K562 (cell line): ENCODE measurements around the gene EXOC3L2. TPM values are rescaled to one million over a fixed set of nuclear protein-coding genes. Genes with fewer than 3 reads are reported as not detected.
A peak's percentile ranks its signal among the peaks of the same experiment; 100 is the strongest.

Experiments used
- ATF2 ChIP-seq: sonication (generic); formaldehyde crosslinking; IDR thresholded peaks from 2 replicates; pipeline ENCODE4 v1.8.1; 2022; ENCODE audit warnings: missing genetic modification reagents
- BRF2 ChIP-seq: IDR thresholded peaks from 3 replicates; pipeline ENCODE4 v1.6.1; 2011; ENCODE audit warnings: borderline replicate concordance, mild to moderate bottlenecking; ENCODE audit not compliant: insufficient read length, insufficient read depth
- CBX8 ChIP-seq: fragments of 200-600 bp; sonication (generic); IDR thresholded peaks from 2 replicates; pipeline ENCODE4 v1.6.1; 2012; ENCODE audit warnings: borderline replicate concordance, mixed run types, low read depth, mild to moderate bottlenecking, moderate library complexity, mixed read lengths, low read length, control low read depth, inconsistent platforms; ENCODE audit not compliant: poor library complexity, severe bottlenecking; ENCODE audit errors: extremely low read depth
- CEBPG ChIP-seq, 3 experiments: fragments of 200-800 bp in 1 of 3; sonication (Bioruptor generic) in 1 of 3; sonication (generic) in 1 of 3; formaldehyde crosslinking in 1 of 3; IDR thresholded peaks in 2 of 3; conservative IDR thresholded peaks in 1 of 3; 2 replicates each; pipeline versions ENCODE4 v1.6.1 to v1.8.0; 2016 to 2022; ENCODE audit warnings: missing compliant biosample characterization in 2 of 3, missing genetic modification characterization in 2 of 3, mild to moderate bottlenecking in 1 of 3, missing genetic modification reagents in 1 of 3
- CTBP1 ChIP-seq: fragments of 450-650 bp; IDR thresholded peaks from 2 replicates; pipeline ENCODE4 v1.6.1; 2016; ENCODE audit warnings: borderline replicate concordance
- ELK3 ChIP-seq: fragments of 450-650 bp; formaldehyde crosslinking; IDR thresholded peaks from 2 replicates; pipeline ENCODE4 v1.4.0; 2020; ENCODE audit warnings: mild to moderate bottlenecking
- ERF ChIP-seq: fragments of 450-650 bp; formaldehyde crosslinking; IDR thresholded peaks from 2 replicates; pipeline ENCODE4 v1.4.0; 2020; ENCODE audit warnings: mild to moderate bottlenecking, mixed read lengths
- FOS ChIP-seq: IDR thresholded peaks from 3 replicates; pipeline ENCODE4 v1.6.1; 2011; ENCODE audit not compliant: insufficient read length; ENCODE audit errors: extremely low read depth
- FOSL1 ChIP-seq: fragments of 200-800 bp; sonication (Bioruptor generic); conservative IDR thresholded peaks from 2 replicates; pipeline ENCODE4 v1.6.1; 2016; ENCODE audit warnings: missing genetic modification characterization, missing compliant biosample characterization
- FOXJ2 ChIP-seq: fragments of 200-800 bp; sonication (Bioruptor generic); IDR thresholded peaks from 2 replicates; pipeline ENCODE4 v1.6.1; 2016; ENCODE audit warnings: missing genetic modification characterization, missing compliant biosample characterization
- IRF2 ChIP-seq: sonication (generic); formaldehyde crosslinking; IDR thresholded peaks from 2 replicates; pipeline ENCODE4 v1.8.1; 2022; ENCODE audit warnings: mild to moderate bottlenecking, missing genetic modification reagents
- KAT8 ChIP-seq: fragments of 450-650 bp; IDR thresholded peaks from 2 replicates; pipeline ENCODE4 v1.6.1; 2016; ENCODE audit warnings: low read depth, mild to moderate bottlenecking
- KLF16 ChIP-seq: IDR thresholded peaks from 2 replicates; pipeline ENCODE4 v1.6.1; 2016; ENCODE audit warnings: antibody characterized with exemption
- LARP7 ChIP-seq: fragments of 450-650 bp; IDR thresholded peaks from 2 replicates; pipeline ENCODE4 v1.6.1; 2016
- NCOA2 ChIP-seq, 2 experiments: fragments of 450-650 bp; IDR thresholded peaks; 2 replicates each; pipeline ENCODE4 v1.6.1; 2018; ENCODE audit warnings: mild to moderate bottlenecking in 2 of 2, moderate library complexity in 1 of 2; ENCODE audit not compliant: partially characterized antibody in 2 of 2
- NR0B1 ChIP-seq: fragments of 450-650 bp; IDR thresholded peaks from one replicate; pipeline ENCODE4 v1.6.1; 2018; ENCODE audit warnings: mild to moderate bottlenecking, moderate library complexity; ENCODE audit not compliant: partially characterized antibody
- PHB ChIP-seq: fragments of 250-450 bp; sonication (Bioruptor Pico); IDR thresholded peaks from 2 replicates; pipeline ENCODE4 v1.5.0; 2021
- PHF20 ChIP-seq: fragments of 450-650 bp; IDR thresholded peaks from 2 replicates; pipeline ENCODE4 v1.6.1; 2018; ENCODE audit not compliant: partially characterized antibody
- TFAM ChIP-seq: fragments of 250-450 bp; sonication (Bioruptor Pico); conservative IDR thresholded peaks from 2 replicates; pipeline ENCODE4 v1.5.0; 2021; ENCODE audit warnings: mild to moderate bottlenecking, moderate library complexity
- TOE1 ChIP-seq, 2 experiments: fragments of 450-650 bp in 1 of 2; sonication (generic) in 1 of 2; formaldehyde crosslinking in 1 of 2; IDR thresholded peaks; 2 replicates each; pipeline versions ENCODE4 v1.7.1 to v1.8.0; 2016 to 2022; ENCODE audit warnings: borderline replicate concordance in 2 of 2, mild to moderate bottlenecking in 2 of 2, antibody characterized with exemption in 1 of 2, inconsistent platforms in 1 of 2, low read depth in 1 of 2, missing genetic modification reagents in 1 of 2, moderate library complexity in 1 of 2
- U2AF1 ChIP-seq: fragments of 200-400 bp; formaldehyde crosslinking; optimal IDR thresholded peaks from 2 replicates; pipeline ENCODE3; 2017; ENCODE audit warnings: mild to moderate bottlenecking, low read depth, low read length, moderate library complexity
- ZNF384 ChIP-seq: IDR thresholded peaks from 2 replicates; pipeline ENCODE4 v1.6.1; 2012; ENCODE audit warnings: low read depth, low read length, improper control_type of control experiment
- ZNF764 ChIP-seq: fragments of 250-450 bp; sonication (Bioruptor Pico); IDR thresholded peaks from 2 replicates; pipeline ENCODE4 v1.4.0; 2020; ENCODE audit warnings: low read depth, mild to moderate bottlenecking, moderate library complexity
- ZZZ3 ChIP-seq: fragments of 450-650 bp; IDR thresholded peaks from 2 replicates; pipeline ENCODE4 v1.6.1; 2016; ENCODE audit warnings: antibody characterized with exemption, mild to moderate bottlenecking, moderate library complexity
- polyA plus RNA-seq, 8 experiments: library from polyadenylated mRNA; depleted of rRNA in 4 of 8; stranded (reverse) in 5 of 8; unstranded in 3 of 8; fragments of >200 nt; fragmentation: Nextera tagmentation in 2 of 8; fragmentation: Illumina TruSeq in 1 of 8; extraction: Ambion mirVana in 2 of 8; extraction: Trizol in 1 of 8; gene quantifications; 2 replicates each; pipeline versions ENCODE4 v1.2.1 to v1.2.3, GENCODE V29; 2011 to 2014; ENCODE audit warnings: inconsistent platforms in 1 of 8, missing spikeins in 1 of 8
- total RNA-seq, 7 experiments: library from RNA; depleted of rRNA in 6 of 7; stranded (reverse); fragments of >200 nt in 6 of 7; fragmentation: Illumina TruSeq in 2 of 7; extraction: Trizol in 2 of 7; gene quantifications; 2 replicates each; pipeline versions ENCODE4 v1.2.1 to v1.2.3, GENCODE V29; 2011 to 2021; ENCODE audit warnings: low replicate concordance in 1 of 7

Gene EXOC3L2
- total and polyA plus RNA-seq, 9 of the 15 experiments (the other 6 are each of a cell fraction or from before 2014, with no cell fraction given): 0.31 to 19.0 (median 2.4) TPM

- 0 out of 2 replicates have a peak, but pooled peaks have one; percentile 72 for TF ChIP-seq LARP7
- no peak for TF ChIP-seq KLF16
- TF ChIP-seq BRF2: no peak
- TF ChIP-seq TOE1 (IDR thresholded peaks at IDR 0.05; ENCODE audit: borderline replicate concordance): peak; percentile 62
- TF ChIP-seq TOE1 (CRISPR knock-in tag; IDR thresholded peaks at IDR 0.05; ENCODE audit: borderline replicate concordance, low read depth): no peak
- TF ChIP-seq NCOA2 (IDR thresholded peaks at IDR 0.05; ENCODE audit: partially characterized antibody in 2 of 2): no peak
- TF ChIP-seq ELK3 (CRISPR knock-in tag): no peak
- no peak for TF ChIP-seq FOSL1 (tag)
- TF ChIP-seq NR0B1: no peak
- no peak for TF ChIP-seq CBX8
- TF ChIP-seq ATF2 (CRISPR knock-in tag): no peak
- TF ChIP-seq FOXJ2 (tag): no peak
- TF ChIP-seq PHB (CRISPR knock-in tag): 0 out of 2 replicates have a peak, but pooled peaks have one; percentile 58
- no peak for TF ChIP-seq U2AF1
- peak; percentile 45 for TF ChIP-seq PHF20
- no peak for TF ChIP-seq ZNF764 (CRISPR knock-in tag)
- no peak for TF ChIP-seq ZNF384
- TF ChIP-seq ERF: no peak
- no peak for TF ChIP-seq CTBP1
- no peak for TF ChIP-seq ZZZ3
- TF ChIP-seq FOS: no peak
- no peak for TF ChIP-seq TFAM (CRISPR knock-in tag)
- TF ChIP-seq CEBPG (CRISPR knock-in tag; IDR thresholded peaks at IDR 0.05): no peak
- TF ChIP-seq CEBPG (tag; conservative IDR thresholded peaks at IDR 0.05 in 1 of 2, IDR thresholded peaks at IDR 0.05 in 1 of 2): no peak
- TF ChIP-seq IRF2 (CRISPR knock-in tag): no peak
- TF ChIP-seq KAT8: no peak
These were observed 5.7 kb upstream of the EXOC3L2 start, which contains the start of gene MARK4 (continued) for GRCh38 chr19:45250832-45251451.
